ENCODE results near the gene WDR37.

The WDR37 gene

GRCh38 chr10:1078668-1079067, 22.5 kb downstream of the WDR37 start:
- DNase-seq (ENCODE audit: insufficient read length) (no peak), FAIRE-seq (no peak)
- TF ChIP-seq POLR2A (IDR thresholded peaks at IDR 0.05; ENCODE audit: low read depth, low read length) (no peak), TAF1 (IDR thresholded peaks at IDR 0.05; ENCODE audit: borderline replicate concordance, low read depth, low read length) (no peak), POLR2AphosphoS5 (IDR thresholded peaks at IDR 0.05; ENCODE audit: low read depth, low read length) (no peak)

- TF ChIP-seq POLR2A (IDR thresholded peaks at IDR 0.05; ENCODE audit: low read depth, low read length) (no peak), POLR2AphosphoS5 (IDR thresholded peaks at IDR 0.05; ENCODE audit: low read depth, low read length) (no peak), TAF1 (IDR thresholded peaks at IDR 0.05; ENCODE audit: borderline replicate concordance, low read depth, low read length) (no peak)
- DNase-seq (ENCODE audit: insufficient read length) (no peak), FAIRE-seq (no peak)
Observed at GRCh38 chr10:1083581-1083980, 27.4 kb downstream of the WDR37 start.

GRCh38 chr10:1084011-1084950, 28.1 kb downstream of the WDR37 start:
- DNase-seq (ENCODE audit: insufficient read length) (no peak), FAIRE-seq (no peak)
- TF ChIP-seq TAF1 (IDR thresholded peaks at IDR 0.05; ENCODE audit: borderline replicate concordance, low read depth, low read length) (no peak), POLR2AphosphoS5 (IDR thresholded peaks at IDR 0.05; ENCODE audit: low read depth, low read length) (no peak), POLR2A (IDR thresholded peaks at IDR 0.05; ENCODE audit: low read depth, low read length) (no peak)

GRCh38 chr10:1085258-1085657, 29.1 kb downstream of the WDR37 start:
- TF ChIP-seq TAF1 (IDR thresholded peaks at IDR 0.05; ENCODE audit: borderline replicate concordance, low read depth, low read length) (no peak), POLR2AphosphoS5 (IDR thresholded peaks at IDR 0.05; ENCODE audit: low read depth, low read length) (no peak), POLR2A (IDR thresholded peaks at IDR 0.05; ENCODE audit: low read depth, low read length) (no peak)

GRCh38 chr10:1086787-1087186, 30.6 kb downstream of the WDR37 start:
- no peak for TF ChIP-seq POLR2A (IDR thresholded peaks at IDR 0.05; ENCODE audit: low read depth, low read length)
- no peak for TF ChIP-seq TAF1 (IDR thresholded peaks at IDR 0.05; ENCODE audit: borderline replicate concordance, low read depth, low read length)
- no peak for TF ChIP-seq POLR2AphosphoS5 (IDR thresholded peaks at IDR 0.05; ENCODE audit: low read depth, low read length)
- no peak for FAIRE-seq
- no peak for DNase-seq (ENCODE audit: insufficient read length)

More at GRCh38 chr10:1085258-1085657, 29.1 kb downstream of the WDR37 start:
- no peak for FAIRE-seq
- no peak for DNase-seq (ENCODE audit: insufficient read length)

- DNase-seq (ENCODE audit: insufficient read length) (no peak), FAIRE-seq (no peak)
- TF ChIP-seq POLR2A (IDR thresholded peaks at IDR 0.05; ENCODE audit: low read depth, low read length) (no peak), POLR2AphosphoS5 (IDR thresholded peaks at IDR 0.05; ENCODE audit: low read depth, low read length) (no peak), TAF1 (IDR thresholded peaks at IDR 0.05; ENCODE audit: borderline replicate concordance, low read depth, low read length) (no peak)
Observed at GRCh38 chr10:1089017-1089689, 33.0 kb downstream of the WDR37 start.

- FAIRE-seq: no peak
- DNase-seq (ENCODE audit: insufficient read length): no peak
- TF ChIP-seq POLR2AphosphoS5 (IDR thresholded peaks at IDR 0.05; ENCODE audit: low read depth, low read length) (no peak), TAF1 (IDR thresholded peaks at IDR 0.05; ENCODE audit: borderline replicate concordance, low read depth, low read length) (no peak), POLR2A (IDR thresholded peaks at IDR 0.05; ENCODE audit: low read depth, low read length) (no peak)
Observed at GRCh38 chr10:1090696-1091095, 34.5 kb downstream of the WDR37 start.

GRCh38 chr10:1093696-1094095, 37.5 kb downstream of the WDR37 start:
- no peak for TF ChIP-seq POLR2AphosphoS5 (IDR thresholded peaks at IDR 0.05; ENCODE audit: low read depth, low read length)
- TF ChIP-seq TAF1 (IDR thresholded peaks at IDR 0.05; ENCODE audit: borderline replicate concordance, low read depth, low read length): no peak
- TF ChIP-seq POLR2A (IDR thresholded peaks at IDR 0.05; ENCODE audit: low read depth, low read length): no peak
- DNase-seq (ENCODE audit: insufficient read length) (no peak), FAIRE-seq (no peak)

GRCh38 chr10:1094112-1095057, 38.2 kb downstream of the WDR37 start:
- no peak for FAIRE-seq
- TF ChIP-seq POLR2AphosphoS5 (IDR thresholded peaks at IDR 0.05; ENCODE audit: low read depth, low read length): no peak
- TF ChIP-seq TAF1 (IDR thresholded peaks at IDR 0.05; ENCODE audit: borderline replicate concordance, low read depth, low read length): no peak
- DNase-seq (ENCODE audit: insufficient read length): no peak

GRCh38 chr10:1095498-1095897, 39.3 kb downstream of the WDR37 start:
- TF ChIP-seq TAF1 (IDR thresholded peaks at IDR 0.05; ENCODE audit: borderline replicate concordance, low read depth, low read length) (no peak), POLR2AphosphoS5 (IDR thresholded peaks at IDR 0.05; ENCODE audit: low read depth, low read length) (no peak), POLR2A (IDR thresholded peaks at IDR 0.05; ENCODE audit: low read depth, low read length) (no peak)
- FAIRE-seq (no peak), DNase-seq (ENCODE audit: insufficient read length) (no peak)
